Measurements from ENCODE around the gene LRRK1.

GRCh38 chr15:100995471-100996430, 76.6 kb downstream of the LRRK1 start:
- TF ChIP-seq POLR2A (IDR thresholded peaks at IDR 0.05; ENCODE audit: low read length) (no peak), GATA1 (IDR thresholded peaks at IDR 0.05; ENCODE audit: low read depth, low read length) (no peak)
